Measurements from ENCODE around the gene FRMD5. TPM values are rescaled to one million over a fixed set of nuclear protein-coding genes. Genes with fewer than 3 reads are reported as not detected.

FRMD5 gene
- total RNA-seq, 1 donor, result not detected

DNA sequence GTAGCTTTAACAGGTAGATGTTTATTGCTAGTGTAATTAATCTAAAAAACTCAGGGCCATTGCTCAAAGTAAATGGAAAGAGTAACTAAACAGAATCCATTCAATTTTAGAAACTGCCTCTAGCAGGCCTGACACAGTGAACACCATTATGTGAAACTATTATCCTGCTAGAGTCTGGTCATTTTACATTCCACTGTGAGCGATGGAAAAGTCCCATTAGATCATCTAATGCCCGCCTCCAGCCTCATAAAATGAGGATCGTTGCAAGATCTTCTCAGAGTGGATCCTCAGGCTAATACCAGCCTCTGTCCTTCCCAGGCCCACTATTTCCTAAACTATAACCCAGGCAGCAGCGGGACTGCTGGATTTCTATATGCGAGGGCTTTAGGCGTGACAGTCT, 260.6 kb downstream of the FRMD5 start:
- Histone ChIP-seq H3K4me3 (ENCODE audit: low read length) (no peak overlapping the region), H3K4me1 (ENCODE audit: insufficient read depth, low read length) (no peaks in the 10 kb centered on the region), H3K9me3 (ENCODE audit: low read depth, low read length) (no peaks in the 10 kb centered on the region), H3K27me3 (ENCODE audit: insufficient read depth, low read length) (no peaks in the 10 kb centered on the region)

DNA sequence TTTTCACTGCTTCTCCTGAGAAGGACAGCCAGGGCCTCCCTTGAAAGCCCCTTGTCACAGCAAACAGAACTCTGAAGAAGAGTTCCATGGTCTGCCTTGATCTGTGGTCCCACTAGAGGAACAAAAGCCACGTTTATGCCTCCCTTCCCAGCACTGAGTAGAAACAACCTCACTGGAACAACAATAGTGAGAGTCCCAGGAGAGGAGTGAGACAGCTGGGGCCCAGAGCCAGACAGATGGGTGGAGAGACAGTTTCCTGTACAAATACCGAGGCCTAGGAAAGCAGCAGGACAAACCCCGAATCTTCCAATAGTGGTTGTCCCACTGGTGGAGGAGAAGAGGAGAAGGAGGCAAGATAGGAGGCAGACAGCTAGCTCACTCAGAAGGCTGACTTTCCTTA, 262.2 kb downstream of the FRMD5 start:
- Histone ChIP-seq H3K27me3 (ENCODE audit: insufficient read depth, low read length) (no peaks in the 10 kb centered on the region), H3K4me1 (ENCODE audit: insufficient read depth, low read length) (no peaks in the 10 kb centered on the region), H3K9me3 (ENCODE audit: low read depth, low read length) (no peaks in the 10 kb centered on the region), H3K4me3 (ENCODE audit: low read length) (no peak overlapping the region)

DNA sequence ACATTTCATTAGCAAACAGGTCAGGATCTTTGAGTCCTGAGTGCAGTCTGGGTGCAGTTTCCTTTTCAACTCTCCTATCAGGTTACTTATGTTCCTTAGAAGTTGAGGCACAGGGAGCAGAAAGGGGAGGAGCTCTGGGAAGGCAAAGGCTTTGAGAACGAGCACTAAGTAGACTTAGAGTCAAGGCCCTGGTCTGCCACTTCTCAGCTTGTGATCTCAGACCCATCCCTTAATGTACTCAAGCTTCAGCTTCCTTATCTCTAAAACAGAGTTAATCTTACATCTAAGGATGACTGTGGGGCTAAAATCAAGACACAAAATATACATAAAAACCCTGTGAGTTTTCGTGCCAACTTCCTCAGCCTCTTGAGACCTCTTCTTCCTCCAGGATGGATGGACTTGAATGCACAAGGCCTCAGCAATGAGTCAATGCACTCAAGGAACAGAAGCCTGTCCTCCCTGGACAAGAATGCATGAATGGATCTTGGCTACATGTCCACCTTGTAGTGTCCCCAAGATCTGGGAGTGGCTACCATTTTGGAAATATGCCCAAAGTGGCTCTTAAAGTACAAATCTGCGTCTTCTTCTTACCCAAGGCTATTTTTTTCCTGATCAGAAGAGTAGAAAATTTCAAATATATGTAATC, 263.2 kb downstream of the FRMD5 start:
- Histone ChIP-seq H3K4me3 (ENCODE audit: low read length) (no peak overlapping the region), H3K27me3 (ENCODE audit: insufficient read depth, low read length) (no peaks in the 10 kb centered on the region), H3K4me1 (ENCODE audit: insufficient read depth, low read length) (no peaks in the 10 kb centered on the region), H3K9me3 (ENCODE audit: low read depth, low read length) (no peaks in the 10 kb centered on the region)

DNA sequence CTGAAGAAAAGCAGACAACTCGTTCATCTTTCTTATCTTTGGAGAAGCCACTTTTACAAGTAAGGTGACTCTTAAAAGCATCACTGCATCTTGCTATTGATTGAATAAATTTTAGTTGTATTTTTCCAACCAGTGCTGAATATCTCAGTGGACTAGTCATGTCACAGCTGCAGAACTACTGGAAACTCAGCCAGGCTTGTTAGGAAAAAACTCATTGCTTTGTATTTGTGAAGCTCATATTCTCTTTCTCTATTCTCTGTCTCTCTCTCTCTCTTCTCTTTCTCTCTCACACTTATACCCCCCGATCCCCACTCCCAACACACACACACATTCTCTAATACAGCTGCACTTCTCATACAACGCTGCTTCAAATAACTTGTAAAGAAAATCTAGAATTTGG, 264.0 kb downstream of the FRMD5 start:
- Histone ChIP-seq H3K9me3 (ENCODE audit: low read depth, low read length) (no peaks in the 10 kb centered on the region), H3K27me3 (ENCODE audit: insufficient read depth, low read length) (no peaks in the 10 kb centered on the region), H3K4me3 (ENCODE audit: low read length) (no peak overlapping the region), H3K4me1 (ENCODE audit: insufficient read depth, low read length) (no peaks in the 10 kb centered on the region)

DNA sequence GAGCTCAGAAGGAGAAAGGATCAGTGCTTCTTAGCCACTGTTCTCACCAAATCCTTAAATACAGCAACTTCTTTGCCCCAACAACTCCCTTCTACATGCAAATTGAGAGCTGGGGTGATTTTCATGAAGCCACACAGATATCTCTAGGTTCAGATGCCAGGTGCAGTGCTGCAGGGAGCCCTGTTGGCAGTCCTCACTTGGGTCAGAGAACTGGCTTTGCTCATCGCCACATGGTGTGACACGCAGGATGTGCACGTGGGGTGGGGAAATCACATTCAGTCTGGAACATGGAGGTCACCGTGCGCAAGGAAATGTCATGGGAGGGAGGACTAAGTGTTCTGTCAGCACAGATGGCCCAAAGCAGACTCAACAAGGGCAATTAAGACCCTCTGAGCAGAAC, 264.5 kb downstream of the FRMD5 start:
- H3K4me3 ChIP-seq (ENCODE audit: low read length), result no peak overlapping the region
- no peaks in the 10 kb centered on the region for H3K27me3 ChIP-seq (ENCODE audit: insufficient read depth, low read length)
- no peaks in the 10 kb centered on the region for H3K9me3 ChIP-seq (ENCODE audit: low read depth, low read length)
- no peaks in the 10 kb centered on the region for H3K4me1 ChIP-seq (ENCODE audit: insufficient read depth, low read length)

DNA sequence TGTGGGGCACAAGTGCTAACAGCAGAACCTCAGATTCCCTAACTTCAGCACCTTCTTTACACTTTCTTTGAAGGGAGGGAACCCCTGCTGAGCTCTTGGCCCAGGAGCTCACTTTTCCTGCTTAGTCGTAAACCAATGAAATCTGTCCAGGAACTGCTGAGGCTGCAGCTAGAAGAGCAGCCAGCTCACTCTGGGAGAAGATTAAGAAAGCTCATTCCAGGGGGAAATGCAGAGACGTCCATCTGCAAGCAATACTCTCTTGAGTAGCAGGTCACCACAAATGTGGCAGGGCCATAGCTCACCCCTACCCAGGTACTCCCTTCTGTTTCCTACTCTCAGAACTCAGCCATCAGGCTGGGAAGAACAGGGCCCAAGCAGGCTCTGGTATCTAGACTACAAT, 265.0 kb downstream of the FRMD5 start:
- H3K4me1 ChIP-seq (ENCODE audit: insufficient read depth, low read length), result no peaks in the 10 kb centered on the region
- no peaks in the 10 kb centered on the region for H3K27me3 ChIP-seq (ENCODE audit: insufficient read depth, low read length)
- H3K4me3 ChIP-seq (ENCODE audit: low read length), result no peak overlapping the region
- no peaks in the 10 kb centered on the region for H3K9me3 ChIP-seq (ENCODE audit: low read depth, low read length)

GRCh38 chr15:43928152-43928551, 266.9 kb downstream of the FRMD5 start:
- H3K4me1 ChIP-seq (ENCODE audit: insufficient read depth, low read length), result no peaks in the 10 kb centered on the region
- no peak overlapping the region for H3K4me3 ChIP-seq (ENCODE audit: low read length)
- H3K9me3 ChIP-seq (ENCODE audit: low read depth, low read length), result no peaks in the 10 kb centered on the region
- no peaks in the 10 kb centered on the region for H3K27me3 ChIP-seq (ENCODE audit: insufficient read depth, low read length)

- H3K9me3 ChIP-seq (ENCODE audit: low read depth, low read length), result no peaks in the 10 kb centered on the region
- H3K27me3 ChIP-seq (ENCODE audit: insufficient read depth, low read length), result no peaks in the 10 kb centered on the region
- no peaks in the 10 kb centered on the region for H3K4me1 ChIP-seq (ENCODE audit: insufficient read depth, low read length)
- no peak overlapping the region for H3K4me3 ChIP-seq (ENCODE audit: low read length)
Measured at GRCh38 chr15:43927203-43927602, 267.9 kb downstream of the FRMD5 start.

DNA sequence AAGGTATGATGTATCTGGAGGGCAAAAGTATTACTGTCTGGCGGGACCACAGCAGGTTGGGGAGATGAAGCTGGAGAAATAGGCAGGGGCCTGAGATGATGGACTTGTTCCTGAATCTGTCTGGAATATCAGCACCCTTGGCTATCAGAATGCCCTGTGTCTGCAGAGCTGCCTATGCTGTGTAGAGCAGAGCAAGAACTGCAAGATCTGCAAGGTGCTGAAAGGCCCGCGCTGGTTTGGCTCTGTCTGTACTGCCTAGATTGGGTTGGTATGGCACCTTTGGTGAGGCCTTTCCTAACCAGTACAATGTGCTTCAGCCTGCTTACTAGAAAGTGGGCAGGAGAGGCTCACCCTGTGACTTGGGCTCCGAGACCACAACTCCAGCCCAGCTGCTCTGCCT, 271.5 kb downstream of the FRMD5 start:
- no peaks in the 10 kb centered on the region for H3K27me3 ChIP-seq (ENCODE audit: insufficient read depth, low read length)
- no peaks in the 10 kb centered on the region for H3K9me3 ChIP-seq (ENCODE audit: low read depth, low read length)
- H3K4me1 ChIP-seq (ENCODE audit: insufficient read depth, low read length), result no peaks in the 10 kb centered on the region
- H3K4me3 ChIP-seq (ENCODE audit: low read length), result no peak overlapping the region

GRCh38 chr15:43922021-43922420, 273.1 kb downstream of the FRMD5 start:
- H3K4me3 ChIP-seq (ENCODE audit: low read length), result no peak overlapping the region
- no peaks in the 10 kb centered on the region for H3K27me3 ChIP-seq (ENCODE audit: insufficient read depth, low read length)
- H3K9me3 ChIP-seq (ENCODE audit: low read depth, low read length), result no peaks in the 10 kb centered on the region
- H3K4me1 ChIP-seq (ENCODE audit: insufficient read depth, low read length), result no peaks in the 10 kb centered on the region

DNA sequence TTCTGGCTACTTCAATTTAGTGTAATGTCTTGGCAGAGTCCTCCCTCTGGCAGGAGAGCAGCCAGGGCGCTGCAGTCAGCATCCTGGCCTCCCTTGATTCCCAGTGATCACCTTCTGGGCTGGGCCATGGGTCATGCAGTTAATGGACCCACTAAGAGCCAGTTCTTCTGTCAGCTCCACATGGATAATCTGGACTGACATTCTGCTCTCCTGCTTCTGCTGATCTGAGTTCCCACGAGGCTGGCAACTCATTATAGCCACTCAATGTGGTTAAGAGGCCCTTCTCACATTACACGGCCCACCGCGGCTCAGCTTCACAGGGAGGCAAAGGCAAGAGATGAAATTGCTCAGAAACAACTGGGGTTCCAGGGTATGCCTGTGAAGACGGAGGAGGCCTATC, 274.3 kb downstream of the FRMD5 start:
- H3K4me3 ChIP-seq (ENCODE audit: low read length), result no peak overlapping the region
- no peaks in the 10 kb centered on the region for H3K4me1 ChIP-seq (ENCODE audit: insufficient read depth, low read length)
- H3K9me3 ChIP-seq (ENCODE audit: low read depth, low read length), result no peaks in the 10 kb centered on the region
- no peaks in the 10 kb centered on the region for H3K27me3 ChIP-seq (ENCODE audit: insufficient read depth, low read length)

- Histone ChIP-seq H3K4me3 (ENCODE audit: low read length) (no peak overlapping the region), H3K9me3 (ENCODE audit: low read depth, low read length) (no peaks in the 10 kb centered on the region), H3K4me1 (ENCODE audit: insufficient read depth, low read length) (no peaks in the 10 kb centered on the region), H3K27me3 (ENCODE audit: insufficient read depth, low read length) (no peaks in the 10 kb centered on the region)
Measured at GRCh38 chr15:43920254-43920600, 274.8 kb downstream of the FRMD5 start.

GRCh38 chr15:43919540-43920253, 275.4 kb downstream of the FRMD5 start:
- no peaks in the 10 kb centered on the region for H3K9me3 ChIP-seq (ENCODE audit: low read depth, low read length)
- H3K27me3 ChIP-seq (ENCODE audit: insufficient read depth, low read length), result no peaks in the 10 kb centered on the region
- H3K4me3 ChIP-seq (ENCODE audit: low read length), result no peak overlapping the region
- H3K4me1 ChIP-seq (ENCODE audit: insufficient read depth, low read length), result no peaks in the 10 kb centered on the region

DNA sequence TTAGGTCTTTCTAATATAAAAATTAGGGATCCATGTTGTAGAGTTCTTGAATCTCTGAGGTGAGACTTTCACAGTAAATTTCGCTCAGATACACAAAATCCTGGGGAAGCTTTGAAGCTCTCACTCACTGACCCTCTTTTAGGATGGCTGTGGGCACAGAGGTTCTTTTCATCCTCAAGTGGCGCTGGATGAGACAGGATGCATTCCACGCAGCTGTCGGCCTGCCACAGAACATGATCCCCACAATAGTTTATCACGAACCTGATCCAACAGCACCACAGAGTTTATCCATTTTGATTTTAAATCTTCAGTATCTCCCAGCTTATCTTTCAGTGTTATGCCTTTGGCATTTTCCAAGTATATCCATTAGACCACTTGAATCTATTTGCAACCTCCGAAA, 276.4 kb downstream of the FRMD5 start:
- Histone ChIP-seq H3K4me3 (ENCODE audit: low read length) (no peak overlapping the region), H3K4me1 (ENCODE audit: insufficient read depth, low read length) (no peaks in the 10 kb centered on the region), H3K27me3 (ENCODE audit: insufficient read depth, low read length) (no peaks in the 10 kb centered on the region), H3K9me3 (ENCODE audit: low read depth, low read length) (no peaks in the 10 kb centered on the region)

- Histone ChIP-seq H3K4me3 (ENCODE audit: low read length) (no peak overlapping the region), H3K27me3 (ENCODE audit: insufficient read depth, low read length) (no peaks in the 10 kb centered on the region), H3K9me3 (ENCODE audit: low read depth, low read length) (no peaks in the 10 kb centered on the region), H3K4me1 (ENCODE audit: insufficient read depth, low read length) (no peaks in the 10 kb centered on the region)
Measured at GRCh38 chr15:43916326-43916660, 278.8 kb downstream of the FRMD5 start.

- Histone ChIP-seq H3K4me3 (ENCODE audit: low read length) (no peak overlapping the region), H3K27me3 (ENCODE audit: insufficient read depth, low read length) (no peaks in the 10 kb centered on the region), H3K4me1 (ENCODE audit: insufficient read depth, low read length) (no peaks in the 10 kb centered on the region), H3K9me3 (ENCODE audit: low read depth, low read length) (no peaks in the 10 kb centered on the region)
Measured at GRCh38 chr15:43915631-43916325, 279.3 kb downstream of the FRMD5 start.
